ENCODE measurements around the gene CSNK2A3.

- TF ChIP-seq, protein P1, sequence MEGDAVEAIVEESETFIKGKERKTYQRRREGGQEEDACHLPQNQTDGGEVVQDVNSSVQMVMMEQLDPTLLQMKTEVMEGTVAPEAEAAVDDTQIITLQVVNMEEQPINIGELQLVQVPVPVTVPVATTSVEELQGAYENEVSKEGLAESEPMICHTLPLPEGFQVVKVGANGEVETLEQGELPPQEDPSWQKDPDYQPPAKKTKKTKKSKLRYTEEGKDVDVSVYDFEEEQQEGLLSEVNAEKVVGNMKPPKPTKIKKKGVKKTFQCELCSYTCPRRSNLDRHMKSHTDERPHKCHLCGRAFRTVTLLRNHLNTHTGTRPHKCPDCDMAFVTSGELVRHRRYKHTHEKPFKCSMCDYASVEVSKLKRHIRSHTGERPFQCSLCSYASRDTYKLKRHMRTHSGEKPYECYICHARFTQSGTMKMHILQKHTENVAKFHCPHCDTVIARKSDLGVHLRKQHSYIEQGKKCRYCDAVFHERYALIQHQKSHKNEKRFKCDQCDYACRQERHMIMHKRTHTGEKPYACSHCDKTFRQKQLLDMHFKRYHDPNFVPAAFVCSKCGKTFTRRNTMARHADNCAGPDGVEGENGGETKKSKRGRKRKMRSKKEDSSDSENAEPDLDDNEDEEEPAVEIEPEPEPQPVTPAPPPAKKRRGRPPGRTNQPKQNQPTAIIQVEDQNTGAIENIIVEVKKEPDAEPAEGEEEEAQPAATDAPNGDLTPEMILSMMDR (IDR thresholded peaks at IDR 0.05) = no peak
- no peak for TF ChIP-seq EZH2 (IDR thresholded peaks at IDR 0.05; ENCODE audit: borderline replicate concordance, insufficient read depth, low read depth, low read length, poor library complexity, severe bottlenecking)
Observed at GRCh38 chr11:11384829-11385228, 31.8 kb upstream of the CSNK2A3 start.

All from B cell (primary cell).